Loucy (cell line): ENCODE measurements around the gene ACACB.

ENCODE experiments used
- H2AFZ ChIP-seq: fragments of 200-600 bp; sonication (generic); 2 replicates; pipeline ENCODE4 v1.6.0; 2016; ENCODE audit warnings: antibody characterized with exemption, mild to moderate bottlenecking, low read length, moderate library complexity
- H3F3A ChIP-seq: fragments of 200-600 bp; 2 replicates; pipeline ENCODE4 v1.6.0; 2016; ENCODE audit warnings: antibody characterized with exemption, low read depth, mild to moderate bottlenecking
- H3K27me3 ChIP-seq: fragments of 200-600 bp; sonication (generic); 2 replicates; pipeline ENCODE4 v1.6.1; 2014; ENCODE audit warnings: low read length, mild to moderate bottlenecking; ENCODE audit not compliant: insufficient read depth, poor library complexity, severe bottlenecking
- H3K36me3 ChIP-seq: fragments of 200-600 bp; sonication (generic); 2 replicates; pipeline ENCODE4 v1.6.1; 2016; ENCODE audit warnings: low read length; ENCODE audit not compliant: insufficient read depth
- H3K4me1 ChIP-seq: fragments of 200-600 bp; sonication (generic); 2 replicates; pipeline ENCODE4 v1.5.1; 2014; ENCODE audit warnings: low read length, mild to moderate bottlenecking; ENCODE audit not compliant: insufficient read depth, poor library complexity, severe bottlenecking
- H3K4me2 ChIP-seq: fragments of 200-600 bp; sonication (generic); 2 replicates; pipeline ENCODE4 v1.6.0; 2014; ENCODE audit warnings: antibody characterized with exemption, low read length, low read depth, mild to moderate bottlenecking; ENCODE audit not compliant: poor library complexity, severe bottlenecking
- H3K4me3 ChIP-seq: fragments of 200-600 bp; sonication (generic); 2 replicates; pipeline ENCODE4 v1.5.1; 2014; ENCODE audit warnings: low read length, mild to moderate bottlenecking, mixed read lengths; ENCODE audit not compliant: poor library complexity, severe bottlenecking
- H3K79me2 ChIP-seq: fragments of 200-600 bp; sonication (generic); 2 replicates; pipeline ENCODE4 v1.6.1; 2014; ENCODE audit warnings: low read length; ENCODE audit not compliant: insufficient read depth
- H3K9ac ChIP-seq: fragments of 200-600 bp; sonication (generic); 2 replicates; pipeline ENCODE4 v1.6.0; 2014; ENCODE audit warnings: mild to moderate bottlenecking, low read depth, low read length, moderate library complexity; ENCODE audit not compliant: poor library complexity, severe bottlenecking
- H3K9me2 ChIP-seq: fragments of 200-600 bp; sonication (generic); replicated peaks from 2 replicates; pipeline ENCODE4 v1.6.1; 2016; ENCODE audit warnings: low read depth, low read length, mixed read lengths
- H3K9me3 ChIP-seq: fragments of 200-600 bp; sonication (generic); 2 replicates; pipeline ENCODE4 v1.6.1; 2014; ENCODE audit warnings: mild to moderate bottlenecking, antibody characterized with exemption, low read length, low read depth; ENCODE audit not compliant: insufficient read depth
- H4K20me1 ChIP-seq: fragments of 200-600 bp; sonication (generic); 2 replicates; pipeline ENCODE4 v1.6.0; 2014; ENCODE audit warnings: antibody characterized with exemption, low read length, mild to moderate bottlenecking; ENCODE audit not compliant: insufficient read depth, poor library complexity, severe bottlenecking
- CTCF ChIP-seq: fragments of 200-600 bp; sonication (generic); conservative IDR thresholded peaks from 2 replicates; pipeline ENCODE4 v1.5.1; 2014; ENCODE audit warnings: mild to moderate bottlenecking, antibody characterized with exemption, low read length
- EZH2phosphoT487 ChIP-seq: fragments of 200-600 bp; IDR thresholded peaks from 2 replicates; pipeline ENCODE4 v1.6.1; 2018; ENCODE audit warnings: antibody characterized with exemption, mild to moderate bottlenecking, moderate library complexity, borderline replicate concordance

ACACB gene

GRCh38 chr12:109182041-109182839 is 65.9 kb downstream of the ACACB start:
- no peaks in the 10 kb centered on the region for H3K9me3 ChIP-seq
- H3K79me2 ChIP-seq: no peaks in the 10 kb centered on the region
- no peak overlapping the region for H2AFZ ChIP-seq
- H3K9ac ChIP-seq: no peak overlapping the region
- H4K20me1 ChIP-seq: no peaks in the 10 kb centered on the region
- H3K4me3 ChIP-seq: no peak overlapping the region
- no peaks in the 10 kb centered on the region; the same call in 1 of the 2 replicates for H3K36me3 ChIP-seq
- no peaks in the 10 kb centered on the region for H3F3A ChIP-seq
- no peaks in the 10 kb centered on the region for H3K27me3 ChIP-seq
- no peak overlapping the region for H3K4me2 ChIP-seq
- no peaks in the 10 kb centered on the region for H3K4me1 ChIP-seq
- no peak for TF ChIP-seq EZH2phosphoT487
- no peak for TF ChIP-seq CTCF
- H3K9me2 ChIP-seq: no peaks in the 10 kb centered on the region

- TF ChIP-seq EZH2phosphoT487 (no peak), CTCF (no peak)
- H3K9me2 ChIP-seq: no peaks in the 10 kb centered on the region
- H3K4me3 ChIP-seq: no peak overlapping the region
- H3K4me2 ChIP-seq: no peak overlapping the region
- H2AFZ ChIP-seq: no peak overlapping the region
- no peaks in the 10 kb centered on the region; the same call in 1 of the 2 replicates for H3K36me3 ChIP-seq
- no peaks in the 10 kb centered on the region for H3K79me2 ChIP-seq
- H3K9ac ChIP-seq: no peak overlapping the region
- no peaks in the 10 kb centered on the region for H4K20me1 ChIP-seq
- no peaks in the 10 kb centered on the region for H3F3A ChIP-seq
- H3K9me3 ChIP-seq: no peaks in the 10 kb centered on the region
- no peaks in the 10 kb centered on the region for H3K27me3 ChIP-seq
- H3K4me1 ChIP-seq: no peaks in the 10 kb centered on the region
Observed at GRCh38 chr12:109185441-109185840, 69.1 kb downstream of the ACACB start.

- Histone ChIP-seq H4K20me1 (no peaks in the 10 kb centered on the region), H3K27me3 (no peaks in the 10 kb centered on the region), H3K4me3 (no peak overlapping the region), H3F3A (no peaks in the 10 kb centered on the region), H3K9me2 (no peaks in the 10 kb centered on the region), H2AFZ (no peak overlapping the region), H3K9me3 (no peaks in the 10 kb centered on the region), H3K36me3 (no peaks in the 10 kb centered on the region; the same call in 1 of the 2 replicates), H3K4me2 (no peak overlapping the region), H3K79me2 (no peaks in the 10 kb centered on the region), H3K4me1 (no peaks in the 10 kb centered on the region), H3K9ac (no peak overlapping the region)
- TF ChIP-seq EZH2phosphoT487 (no peak), CTCF (no peak)
Observed at GRCh38 chr12:109186993-109187653, 70.7 kb downstream of the ACACB start.
